Stimulated activated CD8-positive, alpha-beta memory T cell treated with anti-CD3 and anti-CD28 coated beads, Interleukin-7, amount 100 ng/mL, for 1 hour (primary cell): Measurements from ENCODE around the gene SUFU.

Experiments used
- DNase-seq, 2 donors: peaks; one replicate each; pipeline ENCODE4 v3.0.0-alpha.2; 2020; ENCODE audit warnings: low read depth in 2 of 2

SUFU gene

DNA sequence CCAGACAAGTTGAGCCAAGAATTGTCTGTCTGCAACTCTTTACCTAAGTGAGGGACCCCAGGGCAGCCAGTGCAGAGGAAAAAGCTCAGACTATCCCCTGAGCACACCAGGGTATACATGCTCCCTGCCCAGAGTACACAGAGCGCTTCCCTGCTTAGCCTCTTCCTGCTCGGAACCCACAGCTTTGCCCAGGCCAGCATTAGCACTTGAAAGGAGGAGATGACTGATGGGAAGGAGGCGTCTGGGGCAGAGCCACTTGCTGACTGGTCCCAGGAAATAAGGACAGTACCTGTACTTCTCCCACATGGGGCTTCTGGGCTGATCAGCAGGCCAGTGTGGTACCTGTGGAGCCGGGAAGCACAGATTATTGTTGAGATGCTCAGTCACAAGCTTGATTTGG, 92.1 kb downstream of the SUFU start:
- DNase-seq, result no peak

DNA sequence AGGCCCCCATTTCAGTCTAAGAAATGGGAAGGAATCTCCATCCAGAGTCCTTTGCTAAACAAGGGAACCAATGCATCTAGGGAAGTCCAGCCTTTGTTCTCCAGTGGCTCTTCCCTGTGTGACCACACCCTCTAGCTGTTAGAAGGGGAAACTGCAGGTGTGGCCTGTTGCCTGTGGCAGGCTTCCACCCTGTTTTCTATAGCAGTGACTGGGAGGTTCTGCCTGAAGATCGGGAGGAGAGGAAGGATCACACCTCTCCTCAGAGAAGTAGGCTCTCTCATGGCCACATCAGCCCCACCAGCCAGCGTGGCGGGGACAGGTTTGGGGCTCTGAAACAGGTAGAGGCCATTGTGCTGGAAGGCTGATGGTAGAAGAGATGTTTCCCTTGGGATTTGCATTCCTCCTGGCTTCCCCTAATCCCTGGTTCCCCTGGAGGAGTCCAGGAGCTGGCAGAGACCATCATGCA, 92.8 kb downstream of the SUFU start:
- DNase-seq, result no peak

DNA sequence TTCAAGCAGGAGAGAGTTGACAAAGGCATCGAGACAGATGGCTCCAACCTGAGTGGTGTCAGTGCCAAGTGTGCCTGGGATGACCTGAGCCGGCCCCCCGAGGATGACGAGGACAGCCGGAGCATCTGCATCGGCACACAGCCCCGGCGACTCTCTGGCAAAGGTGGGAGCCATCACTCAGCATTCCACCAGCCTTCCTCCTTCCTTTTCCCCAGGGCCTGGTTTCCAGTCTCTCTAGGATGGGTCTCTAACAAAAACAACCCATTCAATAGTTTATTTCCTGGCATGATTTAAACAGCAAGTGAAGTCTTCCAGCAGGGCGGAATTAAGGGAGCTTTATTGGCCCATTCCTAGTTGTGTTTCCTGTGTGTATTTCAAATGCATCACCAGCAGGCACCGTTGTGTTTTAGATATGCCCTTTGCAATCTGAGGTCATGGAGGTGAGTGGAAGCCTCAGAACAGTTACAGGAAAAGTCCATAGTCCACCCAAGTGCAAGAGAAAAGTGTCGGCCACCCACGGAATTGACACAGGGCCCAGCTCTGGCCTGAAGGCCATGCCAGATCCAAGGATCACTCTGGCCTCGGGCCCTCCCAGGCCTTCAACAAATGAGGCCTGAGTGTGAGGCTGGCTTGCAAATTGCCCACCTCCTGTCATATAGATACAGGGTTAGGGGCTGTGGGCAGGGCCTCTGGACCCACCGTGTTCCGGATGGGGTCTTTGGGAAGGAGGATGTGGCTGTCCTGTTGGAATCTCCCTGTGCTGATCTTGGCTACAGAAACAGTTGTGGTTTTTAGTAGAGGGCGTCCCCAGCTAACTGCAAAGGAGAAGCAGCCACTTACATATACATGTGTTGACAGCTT, 93.6 kb downstream of the SUFU start:
- DNase-seq, result no peak

DNA sequence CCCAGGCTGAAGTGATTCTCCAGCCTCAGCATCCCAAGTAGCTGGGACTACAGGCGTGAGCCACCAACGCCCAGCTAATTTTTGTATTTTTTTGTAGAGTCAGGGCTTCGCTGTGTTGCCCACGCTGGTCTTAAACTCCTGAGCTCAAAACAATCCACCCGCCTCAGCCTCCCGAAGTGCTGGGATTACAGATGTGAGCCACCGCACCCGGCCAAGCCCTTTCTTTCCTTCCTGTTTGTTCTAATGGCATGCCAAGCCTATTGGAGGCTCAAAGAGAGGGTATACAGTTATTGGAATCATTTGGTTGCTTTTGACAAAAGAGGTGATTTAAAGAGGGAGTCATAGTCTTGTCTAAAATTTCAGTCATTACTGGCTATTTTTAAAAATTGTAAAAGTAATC, 94.5 kb downstream of the SUFU start:
- DNase-seq, result no peak

DNA sequence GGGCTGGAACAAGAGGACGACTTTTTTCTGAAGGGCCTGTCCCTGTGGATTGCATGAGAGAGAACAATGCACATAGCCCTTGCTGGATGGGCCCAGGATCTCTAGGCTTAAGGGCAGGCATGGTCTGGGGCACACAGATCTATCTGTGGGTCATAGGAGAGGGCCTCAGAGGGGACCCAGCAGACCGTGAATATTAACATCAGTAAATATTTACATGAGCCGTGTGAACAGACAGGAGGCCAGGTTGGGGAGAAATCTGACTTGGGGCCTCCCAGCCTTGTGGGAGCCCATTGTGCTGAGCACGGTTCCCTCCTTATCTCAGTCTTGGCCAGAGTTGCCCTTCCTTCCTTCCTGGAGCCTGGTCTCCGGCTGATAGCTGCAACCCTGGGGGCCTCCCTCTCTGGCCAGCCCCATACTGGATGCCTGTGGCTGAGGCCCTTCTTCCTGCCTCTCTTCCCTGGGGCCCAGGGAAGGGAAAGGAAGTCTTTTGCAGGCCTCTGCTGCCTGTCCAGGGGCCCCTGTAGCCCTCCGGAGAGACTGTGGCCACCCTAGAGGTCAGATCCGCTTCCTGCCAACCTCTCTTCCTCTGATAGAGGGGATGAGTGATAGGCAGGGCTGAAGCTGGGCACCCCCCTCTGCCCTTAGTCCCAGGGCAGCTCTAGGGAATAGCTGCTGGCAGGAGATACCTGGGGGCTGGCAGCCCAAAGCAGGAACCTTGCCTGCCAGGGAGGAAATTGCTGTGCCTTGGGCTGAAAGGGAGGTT, 96.0 kb downstream of the SUFU start:
- DNase-seq, result no peak

DNA sequence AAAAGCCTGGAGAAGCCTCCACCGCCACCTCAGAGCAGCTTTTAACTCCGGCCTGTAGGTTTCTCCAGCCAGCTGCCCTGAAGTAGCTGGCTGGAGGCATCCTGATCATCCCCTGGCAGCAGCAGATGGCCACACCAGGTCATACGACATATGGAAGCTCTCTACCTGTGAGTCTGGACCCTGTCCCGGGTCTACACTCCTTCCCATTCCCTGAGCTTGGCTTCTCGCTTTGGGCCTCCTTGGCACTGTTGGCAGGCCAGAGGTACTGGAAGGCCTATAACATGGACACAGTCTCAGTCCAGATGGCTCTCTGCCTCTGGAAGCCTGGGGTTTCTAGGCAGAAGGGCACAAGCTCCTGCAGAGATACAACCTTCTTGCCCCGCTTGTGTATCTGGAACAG, 97.0 kb downstream of the SUFU start:
- DNase-seq, result no peak

DNA sequence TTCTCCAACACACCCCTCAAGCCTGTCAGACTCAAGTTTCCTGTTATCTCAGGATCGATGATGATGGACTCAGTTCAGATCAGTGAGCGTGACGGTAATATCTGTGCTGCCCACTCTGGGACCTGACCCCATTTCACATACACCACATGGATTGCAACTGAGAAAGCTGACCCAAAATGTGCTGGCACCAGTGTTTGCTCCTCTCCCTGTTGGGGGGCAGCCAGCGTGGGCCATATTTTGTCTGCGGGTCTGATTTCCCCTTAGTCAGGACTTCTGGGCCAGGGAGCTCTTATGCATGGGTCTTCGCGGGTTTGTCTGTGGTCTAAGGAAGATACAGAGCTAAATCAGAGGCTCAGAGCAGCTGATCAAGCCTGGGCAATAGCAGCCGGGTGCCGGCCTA, 97.9 kb downstream of the SUFU start:
- no peak for DNase-seq

DNA sequence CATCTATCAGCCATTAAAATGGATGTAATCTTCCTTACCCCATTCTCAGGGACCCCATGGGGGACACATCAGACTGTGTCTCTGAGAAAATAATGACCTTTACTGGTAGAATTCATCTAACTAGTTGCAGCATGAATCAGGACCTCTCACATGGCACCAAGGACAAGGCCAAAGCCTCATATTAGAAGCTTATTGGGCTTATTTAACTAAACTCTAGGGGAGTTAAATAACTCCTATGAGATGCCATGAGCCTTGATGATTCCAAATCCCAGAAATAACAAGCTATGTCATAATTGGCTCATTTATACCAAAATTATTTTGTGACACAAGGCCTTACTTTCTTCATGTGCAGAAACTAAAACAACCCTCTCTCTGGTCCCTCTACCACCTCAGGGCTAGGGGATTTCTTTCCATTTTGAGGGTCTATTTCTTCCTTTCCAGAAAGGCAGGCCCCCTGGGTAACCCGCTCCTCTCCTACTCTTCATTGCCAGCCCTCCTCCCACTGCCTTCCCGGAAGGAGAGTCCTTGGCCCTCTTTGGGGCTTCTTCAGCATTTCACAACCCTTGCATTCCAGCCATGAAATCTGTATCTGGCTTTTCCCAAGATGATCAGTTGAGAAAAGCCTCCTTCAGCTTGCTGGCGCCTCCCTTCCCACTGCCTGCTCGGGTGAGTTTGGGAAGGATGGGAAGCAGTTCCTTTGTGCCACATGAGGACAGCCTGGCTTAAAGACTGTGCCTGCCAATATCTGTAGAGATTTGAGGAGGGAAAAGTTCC, 98.7 kb downstream of the SUFU start:
- no peak for DNase-seq

DNA sequence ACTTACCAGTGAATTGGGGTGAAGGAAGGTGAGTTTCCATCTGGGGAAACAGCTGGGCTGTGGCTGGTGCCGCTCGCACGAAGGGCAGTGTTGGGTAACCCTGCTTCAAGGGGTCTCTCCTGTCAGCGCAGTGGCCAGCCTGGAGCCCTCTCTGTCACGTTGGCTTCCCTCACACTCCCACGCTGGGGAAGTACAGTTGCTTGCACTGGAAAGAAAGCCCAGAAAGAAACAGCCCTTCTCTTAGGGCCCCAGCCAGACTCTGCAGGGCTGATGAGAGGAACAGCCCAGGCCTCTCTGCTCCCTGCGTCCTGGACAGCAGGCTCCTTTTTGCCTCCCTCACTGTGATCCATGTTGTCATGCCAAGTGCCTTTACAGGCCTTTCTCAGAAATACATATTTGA, 100.2 kb downstream of the SUFU start:
- DNase-seq, result no peak

DNA sequence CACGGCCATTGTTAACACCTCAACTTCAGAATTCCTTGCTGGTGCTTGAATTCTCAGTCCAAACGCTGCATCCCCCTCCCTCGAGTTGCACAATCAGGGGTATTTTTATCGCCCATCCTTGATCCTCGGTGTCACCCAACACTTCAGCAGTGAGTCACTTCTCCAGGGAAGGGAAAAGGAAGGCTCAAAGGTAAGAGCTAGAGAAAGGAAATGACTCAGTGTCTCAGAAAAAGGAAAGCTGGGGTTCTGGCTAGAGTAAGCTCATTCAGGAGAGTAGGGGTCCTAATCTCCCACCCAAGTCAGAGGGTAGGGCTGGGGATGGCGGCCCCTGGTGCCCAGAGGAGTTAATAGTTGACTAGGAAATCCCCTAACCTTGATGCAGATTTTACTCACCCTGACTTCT, 100.7 kb downstream of the SUFU start:
- DNase-seq, result no peak

DNA sequence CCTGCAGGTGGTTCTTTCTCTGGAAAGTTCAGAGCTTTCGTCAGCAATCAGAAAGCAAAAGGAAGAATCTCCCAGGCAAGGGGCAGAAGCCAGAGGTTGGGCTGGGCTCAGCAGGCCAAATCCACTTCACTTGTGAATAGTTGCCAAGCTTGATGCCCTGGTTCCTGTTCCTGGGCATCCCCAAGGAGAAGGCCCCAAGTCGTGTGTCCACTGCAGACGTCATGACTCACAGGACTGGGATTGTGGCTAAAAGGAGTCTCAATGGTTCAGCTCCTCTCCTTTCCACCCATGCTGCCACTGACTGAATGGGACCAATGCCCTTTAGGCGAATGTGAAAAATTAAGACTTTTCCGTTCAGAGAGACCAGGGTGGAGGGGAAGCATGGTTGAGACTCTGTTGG, 101.9 kb downstream of the SUFU start:
- DNase-seq, result no peak

DNA sequence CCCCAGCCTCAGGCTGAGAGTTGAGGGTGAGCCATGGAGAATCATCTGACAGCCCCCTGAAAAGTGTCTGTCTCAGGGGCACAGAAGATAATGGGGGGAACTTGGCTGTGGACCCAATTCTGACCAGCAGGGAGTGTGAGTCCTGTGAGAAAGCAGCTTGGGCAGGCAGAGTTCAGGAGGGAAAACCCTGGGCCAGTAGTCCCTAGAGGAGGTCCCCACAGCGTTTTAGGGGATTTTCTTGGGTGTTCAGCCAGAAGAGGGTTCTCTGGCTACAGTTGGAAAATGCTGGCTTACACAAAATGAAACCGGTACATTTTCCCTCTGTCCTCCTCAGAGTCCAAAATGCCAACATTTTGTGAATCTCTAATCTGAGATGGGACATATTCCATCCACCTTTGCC, 104.7 kb downstream of the SUFU start:
- no peak for DNase-seq

DNA sequence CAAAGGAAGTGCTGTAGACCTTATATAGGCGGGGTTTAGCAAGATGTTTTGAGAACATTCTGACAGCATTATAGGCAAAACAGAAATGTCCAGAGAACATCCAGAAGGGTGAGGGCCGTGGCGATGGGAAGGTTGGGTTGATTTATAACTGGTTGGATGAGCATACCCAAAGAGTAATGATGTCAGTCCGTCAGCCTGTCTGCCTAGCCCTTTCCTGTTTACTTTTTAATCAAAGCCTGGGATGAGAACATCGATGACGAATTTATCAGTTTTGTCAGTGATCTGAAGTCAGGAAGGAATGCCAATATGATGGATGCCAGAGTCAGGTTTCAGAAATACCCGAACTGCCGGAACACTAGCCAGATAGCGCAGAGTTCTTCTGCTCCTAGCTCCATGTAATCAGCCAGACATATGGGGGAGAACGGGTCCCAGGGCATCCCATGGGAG, 106.7 kb downstream of the SUFU start:
- no peak for DNase-seq

DNA sequence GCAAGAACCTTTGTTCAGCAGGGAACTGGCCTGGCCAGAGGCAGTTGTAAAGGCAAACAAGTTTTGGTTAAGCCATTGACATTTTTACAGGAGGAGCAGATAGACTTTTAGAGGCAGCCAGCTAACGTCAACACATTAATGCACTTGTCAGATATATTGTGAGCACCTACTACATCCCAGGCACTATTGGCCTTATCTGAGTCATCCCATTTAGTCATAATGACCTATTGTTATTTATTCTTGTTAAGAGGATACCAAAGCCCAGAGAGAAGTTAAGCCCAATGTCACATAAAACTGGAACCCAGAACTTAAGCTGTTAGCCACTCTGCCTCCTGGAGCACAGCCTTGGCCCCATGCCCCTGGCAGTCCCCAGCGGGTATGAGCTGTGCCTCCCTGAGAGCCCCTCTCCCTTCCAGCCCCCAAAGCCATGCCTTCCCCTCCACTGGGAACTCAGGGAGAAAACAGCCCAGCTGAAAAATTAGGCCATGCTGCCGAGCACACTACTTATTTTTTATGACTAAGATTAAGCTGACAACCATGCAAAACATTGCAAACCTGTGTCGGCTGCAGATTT, 107.8 kb downstream of the SUFU start:
- no peak for DNase-seq

DNA sequence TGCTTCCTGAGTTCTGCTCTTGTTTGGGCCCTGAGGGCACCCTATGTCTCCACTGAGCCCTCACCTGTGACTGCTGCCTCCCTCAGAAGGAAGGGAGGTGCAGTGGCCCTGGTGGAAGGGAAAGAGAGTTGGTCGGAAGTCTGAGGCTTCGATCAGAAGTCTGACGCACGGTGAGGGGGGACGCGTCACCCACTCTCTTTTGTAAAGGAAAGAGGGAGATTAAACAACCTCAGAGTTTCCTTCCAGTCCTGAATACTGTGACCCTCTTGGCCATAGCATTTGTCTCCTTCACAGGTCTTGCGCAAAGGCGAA, 109.1 kb downstream of the SUFU start:
- DNase-seq, result peak; percentile 11 to 17

DNA sequence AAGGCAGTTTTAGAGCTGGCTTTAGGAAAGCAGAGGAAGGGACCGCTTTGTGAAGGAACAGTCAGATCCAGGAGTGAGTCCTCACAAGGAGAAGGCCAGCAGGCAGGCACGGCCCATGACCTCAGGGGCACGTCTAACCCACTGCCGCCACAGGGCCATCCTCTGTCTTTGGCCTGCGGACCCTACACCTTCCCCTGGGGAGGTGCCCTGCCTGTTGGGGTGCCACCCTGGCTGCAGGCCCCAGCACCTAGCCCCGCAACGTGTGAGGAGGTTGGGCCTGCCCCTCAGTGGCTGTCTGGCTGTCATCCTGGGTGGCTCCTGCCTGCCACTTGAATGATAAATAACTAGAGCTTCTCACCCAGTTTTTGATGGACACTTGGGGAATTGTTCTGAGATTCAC, 109.5 kb downstream of the SUFU start:
- DNase-seq, result no peak

DNA sequence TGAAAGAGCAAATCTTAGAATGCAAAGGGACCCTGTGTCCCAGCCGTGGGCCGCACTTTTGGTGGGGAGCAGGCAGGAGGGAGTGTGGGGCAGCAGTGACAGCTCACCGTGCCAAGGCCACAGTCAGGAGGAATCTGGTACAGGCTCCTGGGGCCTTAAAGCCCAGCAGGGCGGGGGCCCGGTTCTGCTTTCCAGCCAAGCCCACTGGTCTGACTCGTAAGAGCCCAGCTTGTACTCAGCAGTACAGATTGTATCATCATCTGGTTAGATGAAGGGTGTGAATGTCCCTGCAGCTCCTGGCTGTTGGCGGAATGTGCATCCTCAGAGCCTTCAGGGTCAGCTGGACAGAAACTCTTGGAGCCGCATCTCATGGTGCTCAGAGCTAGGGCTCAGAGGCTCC, 110.0 kb downstream of the SUFU start:
- no peak for DNase-seq

DNA sequence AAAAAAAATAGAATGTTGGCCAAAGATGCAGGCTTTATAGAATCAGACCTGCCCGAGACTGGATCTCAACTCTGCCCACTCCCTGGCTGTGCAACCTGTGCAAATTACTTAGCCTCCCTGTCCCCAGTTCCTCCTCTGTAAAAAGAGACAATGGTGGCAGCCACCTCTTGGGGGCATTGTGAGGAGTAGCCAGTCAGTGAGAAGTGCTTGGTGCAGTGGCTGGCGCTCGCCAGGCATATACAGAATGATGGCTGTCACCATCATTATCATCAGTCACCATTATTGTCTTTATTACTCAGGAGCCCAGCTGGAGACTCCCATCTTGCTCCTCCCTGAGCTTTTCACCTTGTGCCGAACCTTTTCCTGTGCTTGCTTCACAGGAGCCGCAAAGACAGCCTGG, 111.1 kb downstream of the SUFU start:
- DNase-seq, result no peak

DNA sequence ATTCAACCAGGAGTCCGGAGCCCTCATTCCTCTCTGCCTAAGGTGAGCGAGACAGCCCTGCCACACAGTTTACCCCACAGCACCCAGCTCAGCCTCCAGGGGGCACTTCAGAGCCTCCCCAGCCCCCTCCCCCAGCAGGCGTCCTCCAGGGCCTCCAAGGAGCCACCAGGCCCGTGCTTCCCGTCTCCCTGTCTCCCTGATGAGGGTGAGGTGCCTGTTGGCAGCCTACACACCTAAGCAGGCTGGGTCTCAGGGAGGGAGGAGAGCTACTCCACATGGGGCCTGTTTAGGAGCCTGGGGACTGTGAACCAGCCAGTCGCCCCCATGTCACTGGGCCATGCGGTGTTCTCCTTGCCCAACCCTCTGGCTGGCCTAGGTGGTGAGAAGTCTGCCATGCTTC, 111.6 kb downstream of the SUFU start:
- no peak for DNase-seq

DNA sequence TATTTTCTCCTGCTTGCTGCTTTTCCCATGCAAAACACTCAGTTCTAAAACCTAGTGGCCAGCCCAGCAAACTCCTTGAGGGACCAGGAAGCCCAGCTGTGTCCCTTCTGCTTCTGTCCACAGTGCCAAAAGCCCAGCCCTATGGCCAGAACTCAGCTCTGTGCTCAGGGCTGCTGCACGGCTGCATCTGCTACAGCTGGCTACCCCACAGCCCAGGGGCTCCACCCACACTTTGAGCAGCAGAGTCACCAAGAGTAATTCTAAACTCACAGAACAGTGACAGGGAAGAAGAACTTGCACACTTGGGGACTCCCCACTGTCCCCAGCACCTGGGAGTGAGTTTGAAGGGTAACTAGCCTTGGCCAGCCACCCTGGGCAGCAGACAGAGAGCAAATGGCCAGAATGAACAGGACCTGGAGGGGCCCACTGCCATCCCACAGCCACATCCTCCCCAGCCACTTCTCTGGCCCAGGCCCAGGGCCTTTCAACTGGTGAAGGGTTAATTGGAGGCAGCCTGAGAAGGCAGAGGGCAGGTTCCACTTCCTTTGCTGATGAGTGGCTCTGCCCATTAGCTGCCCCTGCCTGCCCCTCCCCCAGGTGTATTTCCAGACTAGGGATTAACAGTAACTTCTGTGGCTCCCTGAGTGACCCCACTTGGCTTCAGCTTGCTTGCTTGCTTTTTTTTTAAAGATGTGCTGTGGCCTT, 112.4 kb downstream of the SUFU start:
- DNase-seq, result no peak

DNA sequence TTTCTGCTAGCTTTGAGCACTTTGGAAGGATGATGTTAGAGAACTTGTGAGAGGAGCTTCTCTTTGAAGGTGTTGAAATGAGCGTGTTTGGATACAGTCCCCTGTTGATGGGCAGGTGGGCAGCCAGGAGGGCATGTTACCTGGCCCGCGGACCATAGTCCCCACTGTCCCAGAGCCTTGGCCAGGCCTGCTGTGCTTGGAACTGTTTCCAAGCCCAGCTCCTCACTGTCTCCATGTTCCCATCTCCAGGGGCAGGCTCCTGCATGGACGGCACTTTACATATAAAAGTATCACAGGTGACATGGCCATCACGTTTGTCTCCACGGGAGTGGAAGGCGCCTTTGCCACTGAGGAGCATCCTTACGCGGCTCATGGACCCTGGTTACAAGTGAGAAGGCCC, 113.3 kb downstream of the SUFU start:
- DNase-seq, result no peak

DNA sequence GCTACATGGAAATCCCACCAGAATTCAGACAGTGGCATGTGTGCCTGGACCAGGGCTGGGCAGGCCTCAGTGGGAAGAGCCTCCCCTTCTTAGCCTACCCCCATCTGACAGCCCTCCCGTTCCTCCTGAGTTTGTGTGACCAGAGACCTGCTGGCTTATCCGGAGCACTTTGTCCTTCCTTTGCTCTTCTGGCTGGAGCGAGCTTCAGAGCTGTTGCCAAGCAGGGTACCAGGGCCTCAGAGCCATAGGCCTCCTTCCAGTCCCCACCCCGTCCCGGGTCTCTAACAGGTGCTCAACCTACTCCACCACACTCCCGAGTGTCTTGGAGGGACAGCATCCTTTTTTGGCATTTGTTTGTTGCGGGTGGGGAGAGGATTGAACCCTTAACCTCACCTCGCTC, 114.0 kb downstream of the SUFU start:
- DNase-seq, result no peak
